Mesenchymal stem cell (in vitro differentiated cells and primary cell): ENCODE measurements around the gene IRX5.
A peak's percentile ranks its signal among the peaks of the same experiment; 100 is the strongest.

ENCODE experiments used
- DNase-seq: peaks from one replicate; pipeline ENCODE4 v3.0.0-alpha.2; 2013
- H2AFZ ChIP-seq: one replicate; pipeline ENCODE4 v1.6.1; 2013; ENCODE audit warnings: low read depth, mild to moderate bottlenecking, control low read depth, inconsistent platforms, low read length, moderate library complexity
- H2AK5ac ChIP-seq: 2 replicates; pipeline ENCODE4 v1.6.1; 2013; ENCODE audit warnings: low read length, moderate library complexity, mild to moderate bottlenecking, inconsistent platforms; ENCODE audit not compliant: severe bottlenecking
- H2BK120ac ChIP-seq: one replicate; pipeline ENCODE4 v1.6.1; 2013; ENCODE audit warnings: low read depth, mild to moderate bottlenecking, inconsistent platforms, low read length, moderate library complexity
- H2BK12ac ChIP-seq, 2 experiments: one replicate each; pipeline ENCODE4 v1.6.1; 2013; ENCODE audit warnings: inconsistent platforms in 2 of 2, low read length in 2 of 2, mild to moderate bottlenecking in 2 of 2, moderate library complexity in 2 of 2, control low read depth in 1 of 2
- H2BK15ac ChIP-seq: one replicate; pipeline ENCODE4 v1.6.1; 2013; ENCODE audit warnings: mild to moderate bottlenecking, low read depth, inconsistent platforms; ENCODE audit not compliant: poor library complexity, severe bottlenecking
- H2BK5ac ChIP-seq: 2 replicates; pipeline ENCODE4 v1.6.1; 2013; ENCODE audit warnings: low read depth, mild to moderate bottlenecking, low read length, control low read depth, inconsistent platforms; ENCODE audit not compliant: poor library complexity, severe bottlenecking
- H3K14ac ChIP-seq, 2 experiments: one replicate each; pipeline ENCODE4 v1.6.1; 2013; ENCODE audit warnings: inconsistent platforms in 2 of 2, low read length in 2 of 2, control low read depth in 1 of 2, mild to moderate bottlenecking in 1 of 2, moderate library complexity in 1 of 2
- H3K18ac ChIP-seq, 2 experiments: one replicate each; pipeline ENCODE4 v1.6.1; 2013; ENCODE audit warnings: inconsistent platforms in 2 of 2, low read length in 2 of 2, control low read depth in 1 of 2, low read depth in 1 of 2, mild to moderate bottlenecking in 1 of 2
- H3K23ac ChIP-seq, 2 experiments: one replicate each; pipeline ENCODE4 v1.6.1; 2013; ENCODE audit warnings: inconsistent platforms in 2 of 2, low read length in 2 of 2, mild to moderate bottlenecking in 2 of 2, moderate library complexity in 2 of 2, control low read depth in 1 of 2
- H3K27ac ChIP-seq: 2 replicates; pipeline ENCODE4 v1.5.1; 2013; ENCODE audit warnings: mild to moderate bottlenecking, moderate library complexity, low read length, control low read depth, inconsistent platforms; ENCODE audit not compliant: poor library complexity, severe bottlenecking
- H3K27me3 ChIP-seq, 2 experiments: 2 replicates each; pipeline versions ENCODE4 v1.6.1 to v1.7.0; 2013; ENCODE audit warnings: low read length in 2 of 2, mild to moderate bottlenecking in 2 of 2, moderate library complexity in 2 of 2, control low read depth in 1 of 2, inconsistent platforms in 1 of 2; ENCODE audit not compliant: control insufficient read depth in 1 of 2, insufficient read depth in 1 of 2
- H3K36me3 ChIP-seq, 2 experiments: 2 replicates each; pipeline versions ENCODE4 v1.6.1 to v1.7.0; 2013; ENCODE audit warnings: low read length in 2 of 2, control low read depth in 1 of 2, inconsistent platforms in 1 of 2, low read depth in 1 of 2, mild to moderate bottlenecking in 1 of 2; ENCODE audit not compliant: insufficient read depth in 2 of 2, control insufficient read depth in 1 of 2
- H3K4ac ChIP-seq, 2 experiments: one replicate each; pipeline ENCODE4 v1.6.1; 2013; ENCODE audit warnings: inconsistent platforms in 2 of 2, low read length in 2 of 2, mild to moderate bottlenecking in 2 of 2, moderate library complexity in 2 of 2, control low read depth in 1 of 2, low read depth in 1 of 2
- H3K4me1 ChIP-seq: 2 replicates; pipeline ENCODE4 v1.6.1; 2013; ENCODE audit warnings: low read depth, low read length, control low read depth; ENCODE audit not compliant: control insufficient read depth, insufficient read depth
- H3K4me2 ChIP-seq: 2 replicates; pipeline ENCODE4 v1.6.1; 2013; ENCODE audit warnings: low read length, mild to moderate bottlenecking, inconsistent platforms; ENCODE audit not compliant: poor library complexity, severe bottlenecking
- H3K4me3 ChIP-seq, 2 experiments: 2 replicates each; pipeline versions ENCODE4 v1.5.1 to v1.7.0; 2013; ENCODE audit warnings: low read length in 2 of 2, mild to moderate bottlenecking in 2 of 2, control low read depth in 1 of 2, low read depth in 1 of 2; ENCODE audit not compliant: insufficient read depth in 1 of 2
- H3K79me1 ChIP-seq: replicated peaks from 2 replicates; pipeline ENCODE4 v1.6.1; 2013; ENCODE audit warnings: mild to moderate bottlenecking, control low read depth, low read length, inconsistent platforms; ENCODE audit not compliant: poor library complexity, severe bottlenecking
- H3K9ac ChIP-seq: 2 replicates; pipeline ENCODE4 v1.7.0; 2013; ENCODE audit warnings: mild to moderate bottlenecking, low read length, moderate library complexity
- H3K9me3 ChIP-seq: 2 replicates; pipeline ENCODE4 v1.7.0; 2013; ENCODE audit warnings: mild to moderate bottlenecking, low read length; ENCODE audit not compliant: control insufficient read depth
- H4K8ac ChIP-seq: one replicate; pipeline ENCODE4 v1.6.1; 2013; ENCODE audit warnings: inconsistent platforms, mild to moderate bottlenecking, low read length, moderate library complexity
- H4K91ac ChIP-seq: one replicate; pipeline ENCODE4 v1.6.1; 2013; ENCODE audit warnings: mild to moderate bottlenecking, low read length, inconsistent platforms
- WGBS: methylation state at CpG from one replicate; pipeline ENCODE4 v1.1.7; 2013; ENCODE audit warnings: mixed read lengths; 5-methylcytosine and 5-hydroxymethylcytosine counted together

IRX5 gene

GRCh38 chr16:54932021-54932660 is 1.5 kb downstream of the IRX5 start:
- H2BK15ac ChIP-seq = no peak overlapping the region
- no peak overlapping the region for H2BK5ac ChIP-seq
- H4K8ac ChIP-seq = no peak overlapping the region
- peak overlapping the region; percentile 94 for H3K9ac ChIP-seq
- no peak overlapping the region for H2AFZ ChIP-seq
- H3K4me1 ChIP-seq = peaks cover 33% of the 10 kb centered on the region
- peak overlapping the region; percentile 69 for H3K27ac ChIP-seq
- peaks cover 3 to 6% of the 10 kb centered on the region in 2 experiments for H3K36me3 ChIP-seq
- H3K4me2 ChIP-seq = peak overlapping the region; percentile 95
- H2AK5ac ChIP-seq = no peak overlapping the region
- H2BK12ac ChIP-seq = no peak overlapping the region
- no peak overlapping the region for H4K91ac ChIP-seq
- H3K79me1 ChIP-seq = peaks cover 4% of the 10 kb centered on the region
- H3K14ac ChIP-seq = no peak overlapping the region
- H2BK120ac ChIP-seq = no peak overlapping the region
- no peak overlapping the region for H3K4ac ChIP-seq
- H3K4me3 ChIP-seq = peak overlapping the region; percentile 76 to 81
- H3K18ac ChIP-seq = no peak overlapping the region
- peaks cover 3 to 34% of the 10 kb centered on the region in 2 experiments for H3K27me3 ChIP-seq
- H3K9me3 ChIP-seq = no peaks in the 10 kb centered on the region
- no peak overlapping the region for H3K23ac ChIP-seq
- DNase-seq = no peak
- 7% methylated on average over 36 of the region's 48 CpGs for WGBS

DNA sequence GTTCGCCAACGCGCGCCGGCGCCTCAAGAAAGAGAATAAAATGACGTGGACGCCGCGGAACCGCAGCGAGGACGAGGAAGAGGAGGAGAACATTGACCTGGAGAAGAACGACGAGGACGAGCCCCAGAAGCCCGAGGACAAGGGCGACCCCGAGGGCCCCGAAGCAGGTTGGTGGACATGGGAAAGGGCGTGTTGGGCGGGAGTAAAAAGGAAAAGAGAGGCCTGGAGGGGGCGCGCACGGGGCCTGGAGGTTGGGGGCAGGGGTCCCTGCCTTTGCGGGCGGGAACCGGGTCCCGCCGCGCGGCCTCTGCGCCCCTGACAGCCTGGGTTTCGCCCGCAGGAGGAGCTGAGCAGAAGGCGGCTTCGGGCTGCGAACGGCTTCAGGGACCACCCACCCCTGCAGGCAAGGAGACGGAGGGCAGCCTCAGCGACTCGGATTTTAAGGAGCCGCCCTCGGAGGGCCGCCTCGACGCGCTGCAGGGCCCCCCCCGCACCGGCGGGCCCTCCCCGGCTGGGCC is 2.1 kb downstream of the IRX5 start:
- Histone ChIP-seq H3K4me2 (peak overlapping the region; percentile 69), H3K36me3 (peaks cover 3 to 6% of the 10 kb centered on the region in 2 experiments), H3K18ac (no peak overlapping the region), H2BK5ac (no peak overlapping the region), H3K9ac (peak overlapping the region; percentile 94), H3K27ac (no peak overlapping the region), H2BK120ac (no peak overlapping the region), H2AK5ac (no peak overlapping the region), H3K27me3 (peaks cover 3 to 40% of the 10 kb centered on the region in 2 experiments), H2BK12ac (no peak overlapping the region), H4K8ac (no peak overlapping the region), H3K23ac (no peak overlapping the region), H3K14ac (no peak overlapping the region), H3K79me1 (peaks cover 6% of the 10 kb centered on the region), H3K4me1 (peaks cover 40% of the 10 kb centered on the region), H4K91ac (no peak overlapping the region), H2AFZ (no peak overlapping the region), H3K4ac (no peak overlapping the region), H2BK15ac (no peak overlapping the region), H3K9me3 (no peaks in the 10 kb centered on the region), H3K4me3 (peak overlapping the region; percentile 45 to 81)
- WGBS = 2% methylated on average over 44 of the region's 52 CpGs
- no peak for DNase-seq

DNA sequence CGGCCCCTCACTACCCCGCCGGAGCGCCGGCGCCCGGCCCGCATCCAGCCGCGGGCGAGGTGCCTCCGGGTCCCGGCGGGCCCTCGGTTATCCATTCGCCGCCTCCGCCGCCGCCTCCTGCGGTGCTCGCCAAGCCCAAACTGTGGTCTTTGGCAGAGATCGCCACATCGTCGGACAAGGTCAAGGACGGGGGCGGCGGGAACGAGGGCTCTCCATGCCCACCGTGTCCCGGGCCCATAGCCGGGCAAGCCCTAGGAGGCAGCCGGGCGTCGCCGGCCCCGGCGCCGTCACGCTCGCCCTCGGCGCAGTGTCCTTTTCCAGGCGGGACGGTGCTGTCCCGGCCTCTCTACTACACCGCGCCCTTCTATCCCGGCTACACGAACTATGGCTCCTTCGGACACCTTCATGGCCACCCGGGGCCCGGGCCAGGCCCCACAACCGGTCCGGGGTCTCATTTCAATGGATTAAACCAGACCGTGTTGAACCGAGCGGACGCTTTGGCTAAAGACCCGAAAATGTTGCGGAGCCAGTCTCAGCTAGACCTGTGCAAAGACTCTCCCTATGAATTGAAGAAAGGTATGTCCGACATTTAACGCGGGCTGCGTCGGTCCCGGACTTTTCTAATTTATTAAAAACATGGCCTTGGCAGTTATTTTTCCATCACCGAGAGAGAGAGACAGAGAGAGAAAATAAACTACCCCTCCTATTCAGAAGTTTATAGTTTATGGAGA is 2.8 kb downstream of the IRX5 start:
- H3K27ac ChIP-seq = no peak overlapping the region
- H2BK5ac ChIP-seq = no peak overlapping the region
- H3K18ac ChIP-seq = peak overlapping the region in 1 of 2 experiments; percentile 7
- H2BK15ac ChIP-seq = no peak overlapping the region
- H2AK5ac ChIP-seq = no peak overlapping the region
- DNase-seq = no peak
- peak overlapping the region; percentile 94 for H3K9ac ChIP-seq
- H3K14ac ChIP-seq = no peak overlapping the region
- H2BK12ac ChIP-seq = no peak overlapping the region
- H3K27me3 ChIP-seq = peaks cover 3 to 47% of the 10 kb centered on the region in 2 experiments
- H2AFZ ChIP-seq = no peak overlapping the region
- no peak overlapping the region for H3K23ac ChIP-seq
- H3K79me1 ChIP-seq = peaks cover 6% of the 10 kb centered on the region
- H3K4me1 ChIP-seq = peaks cover 43% of the 10 kb centered on the region
- H3K4me2 ChIP-seq = peak overlapping the region; percentile 69
- no peak overlapping the region for H3K4ac ChIP-seq
- peak overlapping the region; percentile 45 to 81 for H3K4me3 ChIP-seq
- no peak overlapping the region for H4K8ac ChIP-seq
- H3K36me3 ChIP-seq = peaks cover 3 to 10% of the 10 kb centered on the region in 2 experiments
- H3K9me3 ChIP-seq = no peaks in the 10 kb centered on the region
- 3% methylated on average over 61 of the region's 68 CpGs for WGBS
- no peak overlapping the region for H4K91ac ChIP-seq
- no peak overlapping the region for H2BK120ac ChIP-seq
